Ascending aorta (tissue), 2 donors: ENCODE data around the gene POU2F2. TPM values are rescaled to one million over a fixed set of nuclear protein-coding genes. Genes with fewer than 3 reads are reported as not detected.
"Not testable (repeated sequence)": the region's sequence is repeated elsewhere in the genome, so short reads cannot be mapped to it uniquely, and the experiment has no call there.

Experiments used
- DNase-seq, 2 donors: peaks; one replicate each; pipeline ENCODE4 v3.0.0-alpha.2; 2019; ENCODE audit warnings: low spot score in 2 of 2
- H3K27ac ChIP-seq, 2 donors: fragments of 200-600 bp; sonication (generic); one replicate each; pipeline ENCODE4 v1.5.1; 2016 to 2017; ENCODE audit warnings: mild to moderate bottlenecking in 1 of 2
- H3K27me3 ChIP-seq: fragments of 200-600 bp; sonication (generic); one replicate; pipeline ENCODE4 v1.5.1; 2017
- H3K36me3 ChIP-seq, 2 donors: fragments of 200-600 bp; sonication (generic); one replicate each; pipeline ENCODE4 v1.5.1; 2016
- H3K4me1 ChIP-seq, 2 donors: fragments of 200-600 bp; sonication (generic); one replicate each; pipeline ENCODE4 v1.5.1; 2016 to 2017; ENCODE audit warnings: mild to moderate bottlenecking in 1 of 2
- H3K4me3 ChIP-seq, 2 donors: fragments of 200-600 bp; sonication (generic); one replicate each; pipeline ENCODE4 v1.5.1; 2016 to 2017; ENCODE audit warnings: mild to moderate bottlenecking in 1 of 2
- H3K9me3 ChIP-seq, 2 donors: fragments of 200-600 bp; sonication (generic); one replicate each; pipeline ENCODE4 v1.5.1; 2016
- intact Hi-C: fragments of 100-400 bp; cut with DNase I; formaldehyde crosslinking; loops from one replicate; pipeline ENCODE4 v1.15.1; 2023
- total RNA-seq: library from RNA; depleted of rRNA; stranded (reverse); fragments of >200 nt; gene quantifications from one replicate; pipeline ENCODE4 v1.1.0, GENCODE V29; 2016
- TF ChIP-seq, protein P1 (sequence below), 3 experiments: fragments of 200-600 bp in 2 of 3; fragments of 450-650 bp in 1 of 3; sonication (generic) in 2 of 3; IDR thresholded peaks; one replicate each; pipeline ENCODE4 v1.5.1; 2016 to 2019; ENCODE audit warnings: antibody characterized with exemption in 3 of 3, mild to moderate bottlenecking in 1 of 3, moderate library complexity in 1 of 3

The POU2F2 gene
- total RNA-seq, 1 donor from 2014 or later, result not detected

DNA sequence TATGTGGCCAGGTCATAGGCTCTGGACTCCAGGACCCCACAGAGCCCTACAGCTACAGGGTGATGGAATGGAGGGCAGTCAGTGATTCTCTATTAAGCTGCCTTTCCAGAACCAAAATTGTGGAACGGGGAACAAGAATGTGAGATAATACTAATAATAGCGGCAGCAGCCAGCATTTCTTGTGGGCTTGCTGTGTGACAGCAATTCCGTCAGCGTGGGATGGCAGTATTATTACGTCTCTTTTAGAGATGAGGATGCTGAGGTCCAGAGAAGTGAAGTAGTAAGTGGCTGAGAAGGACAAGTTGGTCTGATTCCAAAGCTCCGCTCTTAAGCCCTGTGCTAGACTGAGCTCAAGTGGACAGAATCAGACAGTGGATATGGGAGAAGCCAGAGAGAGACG is 86.7 kb downstream of the POU2F2 start:
- Histone ChIP-seq H3K9me3 (no peaks in the 10 kb centered on the region), H3K27me3 (no peaks in the 10 kb centered on the region), H3K4me3 (no peak overlapping the region), H3K36me3 (peaks cover 23 to 45% of the 10 kb centered on the region in 2 donors), H3K4me1 (no peaks in the 10 kb centered on the region), H3K27ac (no peak overlapping the region)
- intact Hi-C loops, result no loop called here
- TF ChIP-seq, protein P1, sequence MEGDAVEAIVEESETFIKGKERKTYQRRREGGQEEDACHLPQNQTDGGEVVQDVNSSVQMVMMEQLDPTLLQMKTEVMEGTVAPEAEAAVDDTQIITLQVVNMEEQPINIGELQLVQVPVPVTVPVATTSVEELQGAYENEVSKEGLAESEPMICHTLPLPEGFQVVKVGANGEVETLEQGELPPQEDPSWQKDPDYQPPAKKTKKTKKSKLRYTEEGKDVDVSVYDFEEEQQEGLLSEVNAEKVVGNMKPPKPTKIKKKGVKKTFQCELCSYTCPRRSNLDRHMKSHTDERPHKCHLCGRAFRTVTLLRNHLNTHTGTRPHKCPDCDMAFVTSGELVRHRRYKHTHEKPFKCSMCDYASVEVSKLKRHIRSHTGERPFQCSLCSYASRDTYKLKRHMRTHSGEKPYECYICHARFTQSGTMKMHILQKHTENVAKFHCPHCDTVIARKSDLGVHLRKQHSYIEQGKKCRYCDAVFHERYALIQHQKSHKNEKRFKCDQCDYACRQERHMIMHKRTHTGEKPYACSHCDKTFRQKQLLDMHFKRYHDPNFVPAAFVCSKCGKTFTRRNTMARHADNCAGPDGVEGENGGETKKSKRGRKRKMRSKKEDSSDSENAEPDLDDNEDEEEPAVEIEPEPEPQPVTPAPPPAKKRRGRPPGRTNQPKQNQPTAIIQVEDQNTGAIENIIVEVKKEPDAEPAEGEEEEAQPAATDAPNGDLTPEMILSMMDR (IDR thresholded peaks at IDR 0.05), result no peak
- DNase-seq, result no peak

DNA sequence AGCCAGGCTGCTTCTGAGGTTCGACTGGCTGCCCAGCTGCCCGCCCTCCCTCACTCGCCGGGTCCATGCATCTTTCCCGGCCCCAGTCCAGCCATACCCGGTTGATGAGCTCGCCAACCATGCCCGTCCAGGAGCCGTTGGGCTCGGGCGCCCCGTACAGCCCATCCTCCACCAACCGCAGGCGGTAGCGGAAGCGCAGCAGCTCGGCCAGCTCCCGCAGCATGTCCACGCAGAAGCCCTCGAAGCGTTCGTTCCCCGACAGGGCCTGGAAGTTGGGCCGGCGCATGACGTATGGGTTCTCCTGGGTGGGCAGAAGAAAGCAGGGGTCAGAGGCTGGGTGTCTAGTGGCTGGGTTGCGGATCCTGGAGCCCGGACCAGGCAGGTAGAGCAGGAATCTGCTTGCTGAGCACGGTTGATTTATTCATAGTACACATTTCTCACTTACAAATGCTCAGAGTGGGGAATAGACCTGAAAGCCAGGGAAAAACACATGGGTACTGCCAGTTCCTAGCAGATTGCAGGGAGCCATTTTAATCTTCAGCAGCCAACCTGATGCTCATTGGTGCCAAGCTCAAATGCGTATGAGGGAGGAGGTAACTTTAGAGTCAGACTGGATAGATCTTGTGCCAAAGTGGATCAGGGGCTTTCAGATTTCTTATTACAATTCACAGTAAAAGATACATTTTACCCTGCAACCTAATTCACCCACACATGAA is 89.6 kb downstream of the POU2F2 start:
- H3K27ac ChIP-seq, result no peak overlapping the region
- TF ChIP-seq, protein P1 (IDR thresholded peaks at IDR 0.05), result no peak
- H3K4me3 ChIP-seq, result no peak overlapping the region
- peaks cover 24 to 69% of the 10 kb centered on the region in 2 donors for H3K36me3 ChIP-seq
- intact Hi-C loops, result no loop called here
- H3K4me1 ChIP-seq, result no peaks in the 10 kb centered on the region
- H3K27me3 ChIP-seq, result no peaks in the 10 kb centered on the region
- DNase-seq, result no peak
- H3K9me3 ChIP-seq, result no peaks in the 10 kb centered on the region

DNA sequence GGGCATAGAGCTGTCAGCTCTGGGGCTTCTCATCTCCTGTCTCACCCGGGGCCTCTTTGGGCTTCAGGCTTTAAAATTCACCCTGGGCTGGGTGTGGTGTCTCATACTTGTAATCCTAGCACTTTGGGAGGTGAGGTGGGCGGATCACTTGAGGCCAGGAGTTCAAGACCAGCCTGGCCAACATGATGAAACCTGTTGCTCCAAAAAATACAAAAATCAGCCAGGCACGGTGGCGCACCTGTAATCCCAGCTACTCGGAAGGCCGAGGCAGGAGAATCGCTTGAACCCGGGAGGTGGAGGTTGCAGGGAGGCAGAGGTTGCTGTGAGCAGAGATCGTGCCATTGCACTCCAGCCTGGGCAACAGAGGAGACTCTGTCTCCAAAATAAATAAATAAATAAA is 91.8 kb downstream of the POU2F2 start:
- H3K4me1 ChIP-seq, H3K9me3 ChIP-seq, H3K27ac ChIP-seq, DNase-seq, intact Hi-C loops, H3K27me3 ChIP-seq, H3K4me3 ChIP-seq: not testable (repeated sequence)
- peaks cover 24 to 62% of the 10 kb centered on the region in 2 donors for H3K36me3 ChIP-seq

DNA sequence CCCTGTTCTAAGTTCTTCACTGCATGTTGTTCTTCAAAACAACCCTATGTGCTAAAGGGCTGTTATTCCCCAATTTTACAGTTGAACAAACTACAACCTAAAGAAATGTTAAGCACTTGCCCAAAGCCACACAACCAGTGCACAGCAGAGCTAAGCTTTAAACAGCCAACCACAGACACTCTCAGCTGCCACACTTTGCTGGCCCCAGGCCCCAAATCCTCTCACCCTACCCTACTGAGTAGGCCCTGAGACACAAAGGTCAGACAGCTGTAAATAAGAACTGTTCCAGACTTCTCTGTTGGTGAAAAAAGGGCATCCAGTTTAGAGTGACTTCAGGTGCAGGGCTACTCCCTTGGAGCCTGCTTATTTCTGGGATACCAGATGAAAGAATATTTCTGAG is 92.2 kb downstream of the POU2F2 start:
- peaks cover 20 to 59% of the 10 kb centered on the region in 2 donors for H3K36me3 ChIP-seq
- no peak for DNase-seq
- H3K4me1 ChIP-seq, result no peaks in the 10 kb centered on the region
- no peaks in the 10 kb centered on the region for H3K27me3 ChIP-seq
- TF ChIP-seq, protein P1 (IDR thresholded peaks at IDR 0.05), result no peak
- H3K27ac ChIP-seq, result no peak overlapping the region
- intact Hi-C loops, result no loop called here
- H3K4me3 ChIP-seq, result no peak overlapping the region
- H3K9me3 ChIP-seq, result no peaks in the 10 kb centered on the region

DNA sequence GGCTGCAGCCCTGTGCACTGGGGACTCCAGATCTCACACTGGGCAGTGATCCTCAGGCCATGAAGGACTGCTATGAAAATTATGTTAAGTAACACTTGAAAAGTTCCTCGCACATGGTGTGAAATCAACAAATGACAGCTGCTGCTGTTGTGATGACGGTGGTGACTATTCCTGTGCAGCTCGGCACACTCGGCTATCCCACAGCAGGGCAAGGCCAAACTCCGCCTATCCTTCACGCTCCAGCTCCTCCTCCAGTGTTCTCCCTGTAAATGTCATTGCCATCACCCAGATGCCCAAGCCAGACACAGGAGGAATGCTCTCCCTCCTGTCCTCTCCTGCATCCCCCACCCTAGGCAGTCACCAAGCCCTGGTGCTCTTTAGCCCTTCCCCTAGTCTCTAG is 93.6 kb downstream of the POU2F2 start:
- no peaks in the 10 kb centered on the region for H3K9me3 ChIP-seq
- no peak overlapping the region for H3K27ac ChIP-seq
- H3K4me1 ChIP-seq, result no peaks in the 10 kb centered on the region
- intact Hi-C loops, result no loop called here
- peaks cover 19 to 51% of the 10 kb centered on the region in 2 donors for H3K36me3 ChIP-seq
- H3K4me3 ChIP-seq, result no peak overlapping the region
- TF ChIP-seq, protein P1 (IDR thresholded peaks at IDR 0.05), result no peak
- H3K27me3 ChIP-seq, result no peaks in the 10 kb centered on the region
- DNase-seq, result no peak

DNA sequence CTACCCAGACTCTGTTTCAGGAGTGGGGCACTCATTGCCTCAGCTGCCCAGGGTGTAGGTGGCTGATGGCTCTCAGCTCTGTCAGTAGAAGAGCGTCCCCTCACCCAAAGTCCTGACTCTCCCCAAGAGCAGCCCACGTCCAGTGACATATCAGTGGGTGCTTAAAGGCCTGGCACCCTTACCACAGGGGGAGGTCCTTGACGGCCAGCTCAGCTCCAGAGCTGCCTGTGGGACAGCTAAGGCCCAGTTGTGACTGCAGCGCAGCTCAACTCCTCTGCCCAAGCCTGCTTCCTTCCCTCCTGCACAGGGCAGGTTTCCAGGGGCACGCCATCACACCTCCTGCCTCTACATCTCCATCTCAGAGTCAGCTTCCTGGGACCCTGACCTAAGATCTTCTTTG is 94.6 kb downstream of the POU2F2 start:
- no peaks in the 10 kb centered on the region for H3K9me3 ChIP-seq
- H3K27ac ChIP-seq, result no peak overlapping the region
- DNase-seq, result no peak
- intact Hi-C loops, result no loop called here
- H3K36me3 ChIP-seq, result peaks cover 17 to 47% of the 10 kb centered on the region in 2 donors
- TF ChIP-seq, protein P1 (IDR thresholded peaks at IDR 0.05), result no peak
- H3K4me3 ChIP-seq, result no peak overlapping the region
- no peaks in the 10 kb centered on the region for H3K27me3 ChIP-seq
- H3K4me1 ChIP-seq, result no peaks in the 10 kb centered on the region

Other genes starting within 250 kb of the POU2F2 start
- 178 TPM for gene ARHGEF1, start 249.3 kb downstream of the POU2F2 start, total RNA-seq
- not detected for gene ERFL, start 204.0 kb downstream of the POU2F2 start, total RNA-seq
- gene RABAC1, start 173.1 kb downstream of the POU2F2 start, total RNA-seq, result 360 TPM
- 1.1 TPM for gene ATP1A3, start 138.2 kb downstream of the POU2F2 start, total RNA-seq
- gene GRIK5, start 62.2 kb downstream of the POU2F2 start, total RNA-seq, result 15.5 TPM
- 14.9 TPM for gene ZNF574, start 56.3 kb downstream of the POU2F2 start, total RNA-seq
- 30.2 TPM for gene DEDD2, start 85.2 kb upstream of the POU2F2 start, total RNA-seq
- 7.0 TPM for gene ZNF526, start 87.9 kb upstream of the POU2F2 start, total RNA-seq
- gene GSK3A, start 110.2 kb upstream of the POU2F2 start, total RNA-seq, result 27.0 TPM
- 51.6 TPM for gene ERF, start 122.7 kb upstream of the POU2F2 start, total RNA-seq
- 247 TPM for gene CIC, start 136.8 kb upstream of the POU2F2 start, total RNA-seq
- not detected for gene PRR19, start 169.7 kb upstream of the POU2F2 start, total RNA-seq
- 88.9 TPM for gene PAFAH1B3, start 170.2 kb upstream of the POU2F2 start, total RNA-seq
- gene TMEM145, start 180.9 kb upstream of the POU2F2 start, total RNA-seq, result not detected
- gene MEGF8, start 193.2 kb upstream of the POU2F2 start, total RNA-seq, result 61.8 TPM